Measurements from ENCODE around the gene CDH11. TPM values are rescaled to one million over a fixed set of nuclear protein-coding genes. Genes with fewer than 3 reads are reported as not detected.

Gene CDH11
- total and polyA plus RNA-seq, 9 of the 15 experiments (the other 6 are each of a cell fraction or from before 2014, with no cell fraction given) = 0.18 TPM; not detected in 8

- no peaks in the 10 kb centered on the region for H4K20me1 ChIP-seq (replicated peaks; ENCODE audit: control insufficient read depth, insufficient read depth, low read length)
- no peaks in the 10 kb centered on the region for H3K27me3 ChIP-seq (ENCODE audit: control insufficient read depth in 2 of 2, insufficient read depth in 2 of 2, low read length in 2 of 2)
- FAIRE-seq (no peak), ATAC-seq (no peak), DNase-seq (ENCODE audit: extremely low read depth in 1 of 4, low spot score in 3 of 4) (no peak)
- H3K4me1 ChIP-seq (replicated peaks in 1 of 2; ENCODE audit: control insufficient read depth in 2 of 2, insufficient read depth in 2 of 2, low read length in 2 of 2) = no peaks in the 10 kb centered on the region
- H3K9me1 ChIP-seq (ENCODE audit: control insufficient read depth, insufficient read depth, low read length) = no peaks in the 10 kb centered on the region
- no peaks in the 10 kb centered on the region; the same call in 1 of the 2 replicates for H3K9me3 ChIP-seq (replicated peaks; ENCODE audit: control insufficient read depth, insufficient read depth, low read depth, low read length)
- ChIA-PET POLR2A (no interaction called here), CTCF (ENCODE audit: low intra/inter-chr PET ratio) (no interaction called here)
- H3K36me3 ChIP-seq (ENCODE audit: control insufficient read depth, insufficient read depth, low read length) = no peaks in the 10 kb centered on the region
- H3K4me2 ChIP-seq (ENCODE audit: insufficient read depth, low read length) = no peak overlapping the region
- H2AFZ ChIP-seq (ENCODE audit: low read depth, low read length) = no peak overlapping the region
- no peak overlapping the region for H3K4me3 ChIP-seq
- no peaks in the 10 kb centered on the region for H3K79me2 ChIP-seq (ENCODE audit: control insufficient read depth, insufficient read depth, low read length)
- intact Hi-C loops (cut with micrococcal nuclease) = no loop called here
- 0% methylated on average over 6 of the region's 6 CpGs for WGBS (ENCODE audit: insufficient coverage, low coverage, missing lambda C conversion rate)
- in situ Hi-C loops (cut with MboI) = no loop called here
- no peak for TF ChIP-seq SP1 (CRISPR knock-in tag; IDR thresholded peaks at IDR 0.05)
- H3K27ac ChIP-seq (ENCODE audit: extremely low read depth, low read depth, low read length) = no peak overlapping the region
- no peak overlapping the region for H3K9ac ChIP-seq (ENCODE audit: insufficient read depth in 1 of 2, low read depth in 2 of 2, low read length in 2 of 2)
- no TSS peak for BruUV-seq (replicated peaks)
Measured at GRCh38 chr16:64968539-64968938, 153.3 kb downstream of the CDH11 start.

DNA sequence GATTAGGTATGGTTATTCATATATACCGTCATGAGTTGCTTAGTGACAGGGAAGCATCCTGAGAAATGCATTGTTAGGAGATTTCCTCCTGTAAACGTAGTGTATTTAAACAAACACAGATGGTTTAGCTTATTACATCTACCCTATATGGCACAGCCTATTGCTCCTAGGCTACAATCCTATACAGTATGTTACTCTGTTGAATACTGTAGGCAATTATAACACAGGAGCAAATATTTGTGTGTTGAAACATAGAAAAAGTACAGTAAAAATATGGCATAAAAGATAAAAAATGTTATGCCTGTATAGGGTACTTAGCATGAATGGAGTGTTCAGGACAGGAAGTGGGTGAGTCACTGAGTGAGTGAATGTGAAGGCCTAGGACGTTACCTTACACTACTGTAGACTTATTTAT is 157.7 kb downstream of the CDH11 start:
- Histone ChIP-seq H3K4me2 (ENCODE audit: insufficient read depth, low read length) (no peak overlapping the region), H3K79me2 (ENCODE audit: control insufficient read depth, insufficient read depth, low read length) (no peaks in the 10 kb centered on the region), H3K36me3 (ENCODE audit: control insufficient read depth, insufficient read depth, low read length) (no peaks in the 10 kb centered on the region), H2AFZ (ENCODE audit: low read depth, low read length) (no peak overlapping the region), H3K9me3 (replicated peaks; ENCODE audit: control insufficient read depth, insufficient read depth, low read depth, low read length) (no peaks in the 10 kb centered on the region; the same call in 1 of the 2 replicates), H3K27ac (ENCODE audit: extremely low read depth, low read depth, low read length) (no peak overlapping the region), H4K20me1 (replicated peaks; ENCODE audit: control insufficient read depth, insufficient read depth, low read length) (no peaks in the 10 kb centered on the region), H3K4me1 (replicated peaks in 1 of 2; ENCODE audit: control insufficient read depth in 2 of 2, insufficient read depth in 2 of 2, low read length in 2 of 2) (no peaks in the 10 kb centered on the region), H3K4me3 (no peak overlapping the region), H3K9ac (ENCODE audit: insufficient read depth in 1 of 2, low read depth in 2 of 2, low read length in 2 of 2) (no peak overlapping the region), H3K9me1 (ENCODE audit: control insufficient read depth, insufficient read depth, low read length) (no peaks in the 10 kb centered on the region), H3K27me3 (ENCODE audit: control insufficient read depth in 2 of 2, insufficient read depth in 2 of 2, low read length in 2 of 2) (no peaks in the 10 kb centered on the region)
- ChIA-PET CTCF (ENCODE audit: low intra/inter-chr PET ratio) (no interaction called here), POLR2A (no interaction called here)
- no peak for ATAC-seq
- TF ChIP-seq PRMT5 (CRISPR knock-in tag; IDR thresholded peaks at IDR 0.05) (no peak), ZNF263 (CRISPR knock-in tag; IDR thresholded peaks at IDR 0.05; ENCODE audit: borderline replicate concordance) (no peak), HDAC8 (tag; IDR thresholded peaks at IDR 0.05) (no peak), CBX3 (IDR thresholded peaks at IDR 0.05; ENCODE audit: borderline replicate concordance in 1 of 2, low read length in 2 of 2) (no peak), ZNF253 (CRISPR knock-in tag; conservative IDR thresholded peaks at IDR 0.05) (no peak), RAD21 (CRISPR knock-in tag; conservative IDR thresholded peaks at IDR 0.05 in 1 of 2, IDR thresholded peaks at IDR 0.05 in 1 of 2) (no peak), ZNF212 (CRISPR knock-in tag; IDR thresholded peaks at IDR 0.05) (no peak), ZNF347 (CRISPR knock-in tag; IDR thresholded peaks at IDR 0.05; ENCODE audit: low read depth) (no peak)
- TF ChIP-seq, protein P1, sequence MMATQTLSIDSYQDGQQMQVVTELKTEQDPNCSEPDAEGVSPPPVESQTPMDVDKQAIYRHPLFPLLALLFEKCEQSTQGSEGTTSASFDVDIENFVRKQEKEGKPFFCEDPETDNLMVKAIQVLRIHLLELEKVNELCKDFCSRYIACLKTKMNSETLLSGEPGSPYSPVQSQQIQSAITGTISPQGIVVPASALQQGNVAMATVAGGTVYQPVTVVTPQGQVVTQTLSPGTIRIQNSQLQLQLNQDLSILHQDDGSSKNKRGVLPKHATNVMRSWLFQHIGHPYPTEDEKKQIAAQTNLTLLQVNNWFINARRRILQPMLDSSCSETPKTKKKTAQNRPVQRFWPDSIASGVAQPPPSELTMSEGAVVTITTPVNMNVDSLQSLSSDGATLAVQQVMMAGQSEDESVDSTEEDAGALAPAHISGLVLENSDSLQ (IDR thresholded peaks at IDR 0.05) = no peak
- TF ChIP-seq, protein P2, sequence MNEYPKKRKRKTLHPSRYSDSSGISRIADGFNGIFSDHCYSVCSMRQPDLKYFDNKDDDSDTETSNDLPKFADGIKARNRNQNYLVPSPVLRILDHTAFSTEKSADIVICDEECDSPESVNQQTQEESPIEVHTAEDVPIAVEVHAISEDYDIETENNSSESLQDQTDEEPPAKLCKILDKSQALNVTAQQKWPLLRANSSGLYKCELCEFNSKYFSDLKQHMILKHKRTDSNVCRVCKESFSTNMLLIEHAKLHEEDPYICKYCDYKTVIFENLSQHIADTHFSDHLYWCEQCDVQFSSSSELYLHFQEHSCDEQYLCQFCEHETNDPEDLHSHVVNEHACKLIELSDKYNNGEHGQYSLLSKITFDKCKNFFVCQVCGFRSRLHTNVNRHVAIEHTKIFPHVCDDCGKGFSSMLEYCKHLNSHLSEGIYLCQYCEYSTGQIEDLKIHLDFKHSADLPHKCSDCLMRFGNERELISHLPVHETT (CRISPR knock-in tag; conservative IDR thresholded peaks at IDR 0.05 in 1 of 2, IDR thresholded peaks at IDR 0.05 in 1 of 2) = no peak
- TF ChIP-seq, protein P3, sequence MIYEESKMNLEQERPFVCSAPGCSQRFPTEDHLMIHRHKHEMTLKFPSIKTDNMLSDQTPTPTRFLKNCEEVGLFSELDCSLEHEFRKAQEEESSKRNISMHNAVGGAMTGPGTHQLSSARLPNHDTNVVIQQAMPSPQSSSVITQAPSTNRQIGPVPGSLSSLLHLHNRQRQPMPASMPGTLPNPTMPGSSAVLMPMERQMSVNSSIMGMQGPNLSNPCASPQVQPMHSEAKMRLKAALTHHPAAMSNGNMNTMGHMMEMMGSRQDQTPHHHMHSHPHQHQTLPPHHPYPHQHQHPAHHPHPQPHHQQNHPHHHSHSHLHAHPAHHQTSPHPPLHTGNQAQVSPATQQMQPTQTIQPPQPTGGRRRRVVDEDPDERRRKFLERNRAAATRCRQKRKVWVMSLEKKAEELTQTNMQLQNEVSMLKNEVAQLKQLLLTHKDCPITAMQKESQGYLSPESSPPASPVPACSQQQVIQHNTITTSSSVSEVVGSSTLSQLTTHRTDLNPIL (CRISPR knock-in tag; IDR thresholded peaks at IDR 0.05) = no peak
- 0% methylated on average over 3 of the region's 3 CpGs for WGBS (ENCODE audit: insufficient coverage, low coverage, missing lambda C conversion rate)
- no TSS peak for BruUV-seq (replicated peaks)
- in situ Hi-C loops (cut with MboI) = no loop called here
- no peak for FAIRE-seq
- no peak for DNase-seq (ENCODE audit: extremely low read depth in 1 of 4, low spot score in 3 of 4)
- intact Hi-C loops (cut with micrococcal nuclease) = no loop called here

Measured in K562 (cell line).